Type B pancreatic cell (in vitro differentiated cells): Measurements from ENCODE around the gene SEC61A2. TPM values are rescaled to one million over a fixed set of nuclear protein-coding genes. Genes with fewer than 3 reads are reported as not detected.

ENCODE experiments used
- DNase-seq: peaks from one replicate; pipeline ENCODE4 v3.0.0; 2021; ENCODE audit warnings: mixed read lengths; ENCODE audit not compliant: unreplicated experiment; ENCODE audit errors: extremely low spot score
- H3K27ac Mint-ChIP-seq: 2 replicates; pipeline ENCODE4 v1.8.0; 2021; ENCODE audit warnings: mild to moderate bottlenecking, mixed read lengths
- H3K27me3 Mint-ChIP-seq: 2 replicates; pipeline ENCODE4 v1.8.0; 2021; ENCODE audit warnings: mixed read lengths
- H3K36me3 Mint-ChIP-seq: 2 replicates; pipeline ENCODE4 v1.8.0; 2021; ENCODE audit warnings: mixed read lengths
- H3K4me1 Mint-ChIP-seq: one replicate; pipeline ENCODE4 v1.8.0; 2021; ENCODE audit warnings: mixed read lengths; ENCODE audit not compliant: unreplicated experiment
- H3K4me3 Mint-ChIP-seq: 2 replicates; pipeline ENCODE4 v1.8.0; 2021; ENCODE audit warnings: mild to moderate bottlenecking, mixed read lengths
- H3K9me3 Mint-ChIP-seq: 2 replicates; pipeline ENCODE4 v1.8.0; 2021; ENCODE audit warnings: mixed read lengths
- total RNA-seq: library from RNA; stranded (reverse); gene quantifications from 2 replicates; pipeline ENCODE4 v1.2.1, GENCODE V29; 2021; ENCODE audit warnings: low replicate concordance
- TF ChIP-seq, protein P1 (sequence below): fragments of 200-600 bp; sonication (generic); conservative IDR thresholded peaks from 2 replicates; pipeline ENCODE4 v1.5.0; 2021; ENCODE audit warnings: antibody characterized with exemption, mild to moderate bottlenecking

SEC61A2 gene
- total RNA-seq, 1 donor from 2014 or later: 26.3 TPM

DNA sequence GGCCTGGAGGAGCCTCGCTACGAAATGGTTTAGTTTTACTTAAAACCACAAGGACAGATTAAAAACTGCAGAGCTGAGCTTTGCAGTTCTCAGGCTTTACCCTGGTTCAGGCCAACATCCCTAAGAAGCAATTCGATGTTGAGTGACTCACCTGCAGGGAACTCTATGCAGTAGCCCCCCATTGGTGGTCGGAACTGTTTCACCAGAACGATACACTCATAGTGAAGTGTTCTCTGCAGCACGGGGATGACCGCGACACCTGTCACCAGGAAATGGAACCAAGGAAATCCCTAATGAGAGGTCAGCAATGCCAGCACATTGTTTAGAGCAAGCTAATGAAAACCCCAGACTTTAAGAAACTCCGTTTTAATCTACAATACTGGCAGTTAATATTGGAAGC lies 48.2 kb downstream of the SEC61A2 start:
- H3K27ac Mint-ChIP-seq: no peak overlapping the region
- peaks cover 6% of the 10 kb centered on the region for H3K36me3 Mint-ChIP-seq
- no peaks in the 10 kb centered on the region for H3K9me3 Mint-ChIP-seq
- DNase-seq: no peak
- H3K4me3 Mint-ChIP-seq: no peak overlapping the region
- no peaks in the 10 kb centered on the region for H3K4me1 Mint-ChIP-seq
- no peaks in the 10 kb centered on the region for H3K27me3 Mint-ChIP-seq
- TF ChIP-seq, protein P1, sequence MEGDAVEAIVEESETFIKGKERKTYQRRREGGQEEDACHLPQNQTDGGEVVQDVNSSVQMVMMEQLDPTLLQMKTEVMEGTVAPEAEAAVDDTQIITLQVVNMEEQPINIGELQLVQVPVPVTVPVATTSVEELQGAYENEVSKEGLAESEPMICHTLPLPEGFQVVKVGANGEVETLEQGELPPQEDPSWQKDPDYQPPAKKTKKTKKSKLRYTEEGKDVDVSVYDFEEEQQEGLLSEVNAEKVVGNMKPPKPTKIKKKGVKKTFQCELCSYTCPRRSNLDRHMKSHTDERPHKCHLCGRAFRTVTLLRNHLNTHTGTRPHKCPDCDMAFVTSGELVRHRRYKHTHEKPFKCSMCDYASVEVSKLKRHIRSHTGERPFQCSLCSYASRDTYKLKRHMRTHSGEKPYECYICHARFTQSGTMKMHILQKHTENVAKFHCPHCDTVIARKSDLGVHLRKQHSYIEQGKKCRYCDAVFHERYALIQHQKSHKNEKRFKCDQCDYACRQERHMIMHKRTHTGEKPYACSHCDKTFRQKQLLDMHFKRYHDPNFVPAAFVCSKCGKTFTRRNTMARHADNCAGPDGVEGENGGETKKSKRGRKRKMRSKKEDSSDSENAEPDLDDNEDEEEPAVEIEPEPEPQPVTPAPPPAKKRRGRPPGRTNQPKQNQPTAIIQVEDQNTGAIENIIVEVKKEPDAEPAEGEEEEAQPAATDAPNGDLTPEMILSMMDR: no peak

DNA sequence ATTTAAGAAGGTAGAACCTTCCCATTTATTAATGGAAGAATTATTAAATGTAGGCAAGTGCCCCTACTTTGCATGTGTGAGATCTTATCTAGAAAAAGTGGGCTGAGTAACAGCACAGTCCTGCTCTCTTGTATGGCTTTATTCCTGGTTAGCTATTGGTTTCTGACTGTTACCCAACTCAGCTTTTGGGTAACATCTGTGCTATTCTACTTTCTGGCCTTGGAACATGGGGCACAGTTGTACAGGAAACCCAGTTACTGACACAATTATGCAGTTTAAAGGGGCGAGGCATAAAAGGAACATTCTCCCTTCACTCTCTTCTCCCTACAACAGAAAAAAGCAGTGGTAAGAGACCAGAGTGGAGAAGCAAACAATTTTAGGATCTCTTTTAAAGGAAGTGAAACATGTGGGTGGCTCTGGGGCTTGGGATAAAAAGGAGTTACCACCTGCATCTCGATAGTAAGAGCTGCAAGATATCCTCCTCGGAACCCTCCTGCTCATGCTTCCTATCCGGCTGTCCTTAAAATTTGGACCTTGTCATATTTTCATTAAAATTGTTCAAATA lies 50.2 kb downstream of the SEC61A2 start:
- Mint-ChIP-seq H3K4me1 (no peaks in the 10 kb centered on the region), H3K4me3 (no peak overlapping the region), H3K27me3 (no peaks in the 10 kb centered on the region), H3K9me3 (no peaks in the 10 kb centered on the region), H3K36me3 (no peaks in the 10 kb centered on the region), H3K27ac (no peak overlapping the region)
- DNase-seq: no peak
- TF ChIP-seq, protein P1: no peak

DNA sequence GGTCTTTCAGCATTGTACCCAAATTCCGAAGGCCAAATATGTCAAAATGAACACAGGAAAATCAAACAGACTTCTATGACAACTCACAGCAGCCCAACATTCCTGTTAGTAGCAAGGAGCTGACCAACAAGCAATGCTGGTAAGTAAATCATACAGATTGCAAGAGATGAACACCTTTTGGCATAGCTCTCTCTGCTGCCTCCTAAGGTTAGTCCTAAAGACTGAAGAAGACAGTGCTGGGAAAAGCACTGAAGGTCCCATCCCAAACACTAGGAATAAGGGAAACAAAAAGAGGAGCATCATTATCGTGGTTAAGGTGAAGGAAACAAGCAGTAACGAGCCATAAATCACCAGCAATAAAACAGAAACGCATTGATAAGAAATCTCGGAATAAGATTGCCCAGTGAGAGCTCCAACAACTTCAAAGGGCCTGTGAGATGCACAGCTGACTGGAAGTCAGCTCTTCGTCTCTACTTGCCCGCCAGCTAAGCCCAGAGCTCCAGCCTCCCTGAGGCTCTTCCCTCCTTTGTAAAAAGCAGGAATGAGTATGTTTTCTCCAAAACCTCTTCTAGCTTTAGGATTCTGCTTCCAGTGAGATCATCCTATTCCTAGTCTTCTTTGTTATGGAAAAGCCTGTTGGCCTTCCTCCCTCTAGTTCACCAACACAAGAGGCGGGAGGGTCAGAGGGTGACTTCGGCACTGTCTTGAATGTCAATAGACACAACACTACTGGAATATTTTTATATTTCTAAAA lies 50.9 kb downstream of the SEC61A2 start:
- H3K9me3 Mint-ChIP-seq: no peaks in the 10 kb centered on the region

DNA sequence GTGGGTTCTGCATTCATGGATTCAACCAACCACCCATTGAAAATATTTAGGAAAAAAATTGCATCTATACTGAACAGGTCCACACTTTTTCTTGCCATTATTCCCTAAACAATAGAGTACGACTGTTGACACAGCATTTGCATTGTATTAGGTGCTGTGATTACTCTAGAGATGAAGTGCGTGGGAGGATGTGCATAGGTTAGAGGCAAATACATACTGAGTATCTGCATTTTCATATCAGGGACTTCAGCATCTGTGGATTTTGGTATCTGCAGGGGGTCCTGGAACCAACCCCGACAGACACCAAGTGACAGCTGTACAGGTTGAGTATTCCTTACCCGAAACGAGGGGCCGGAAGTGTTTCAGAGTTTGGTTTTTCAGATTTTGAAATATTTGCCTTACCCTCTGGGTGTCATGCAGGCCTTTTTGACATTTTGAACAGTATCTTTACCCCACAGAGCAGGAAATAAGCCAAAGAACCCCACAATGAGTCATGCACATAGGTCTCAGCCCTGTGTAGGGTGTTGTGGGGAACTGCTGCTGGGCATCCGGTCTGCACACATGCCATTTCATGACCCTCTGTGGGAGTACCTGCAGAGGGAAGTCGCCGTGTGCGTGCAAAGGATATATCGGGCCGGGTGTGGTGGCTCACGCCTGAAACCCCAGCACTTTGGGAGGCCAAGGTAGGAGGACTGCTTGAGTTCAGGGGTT lies 51.7 kb downstream of the SEC61A2 start:
- H3K27me3 Mint-ChIP-seq: no peaks in the 10 kb centered on the region
- H3K36me3 Mint-ChIP-seq: no peaks in the 10 kb centered on the region
- no peak for DNase-seq
- H3K4me3 Mint-ChIP-seq: no peak overlapping the region
- no peaks in the 10 kb centered on the region for H3K4me1 Mint-ChIP-seq
- H3K9me3 Mint-ChIP-seq: no peaks in the 10 kb centered on the region
- H3K27ac Mint-ChIP-seq: no peak overlapping the region
- TF ChIP-seq, protein P1: no peak

More for the DNA sequence above, 50.9 kb downstream of the SEC61A2 start:
- H3K4me3 Mint-ChIP-seq: no peak overlapping the region
- no peaks in the 10 kb centered on the region for H3K36me3 Mint-ChIP-seq
- H3K27ac Mint-ChIP-seq: no peak overlapping the region
- no peaks in the 10 kb centered on the region for H3K27me3 Mint-ChIP-seq
- TF ChIP-seq, protein P1: no peak
- no peak for DNase-seq
- H3K4me1 Mint-ChIP-seq: no peaks in the 10 kb centered on the region

DNA sequence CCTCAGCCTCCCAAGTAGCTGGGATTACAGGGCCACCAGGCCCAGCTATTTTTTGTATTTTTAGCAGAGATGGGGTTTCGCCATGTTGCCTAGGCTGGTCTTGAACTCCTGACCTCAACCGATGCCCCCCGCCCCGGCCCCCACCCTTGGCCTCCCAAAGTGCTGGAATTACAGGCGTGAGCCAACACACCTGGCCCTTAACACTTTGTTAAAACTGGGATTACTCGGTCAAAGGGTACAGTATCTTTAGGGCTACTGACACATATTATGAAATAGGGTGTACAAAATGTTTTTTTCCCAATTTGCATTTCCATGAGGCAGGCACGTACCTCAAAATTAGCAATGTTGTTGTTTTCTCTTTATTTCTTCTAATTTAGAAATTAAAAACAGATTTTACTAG lies 54.7 kb downstream of the SEC61A2 start:
- DNase-seq: no peak
- no peaks in the 10 kb centered on the region for H3K27me3 Mint-ChIP-seq
- TF ChIP-seq, protein P1: no peak
- H3K36me3 Mint-ChIP-seq: no peaks in the 10 kb centered on the region
- no peaks in the 10 kb centered on the region for H3K4me1 Mint-ChIP-seq
- H3K4me3 Mint-ChIP-seq: no peak overlapping the region
- H3K27ac Mint-ChIP-seq: no peak overlapping the region
- no peaks in the 10 kb centered on the region for H3K9me3 Mint-ChIP-seq
